Stomach smooth muscle (tissue), 2 donors: Measurements from ENCODE around the gene GMFB.
"Not testable (repeated sequence)": the region's sequence is repeated elsewhere in the genome, so short reads cannot be mapped to it uniquely, and the experiment has no call there.

Source experiments
- H3K27ac ChIP-seq: one replicate; pipeline ENCODE4 v1.7.0; 2013; ENCODE audit warnings: mild to moderate bottlenecking, low read length, inconsistent platforms
- H3K27me3 ChIP-seq, 2 donors: one replicate each; pipeline ENCODE4 v1.7.0; 2013; ENCODE audit warnings: low read length in 2 of 2; ENCODE audit not compliant: insufficient read depth in 2 of 2, control insufficient read depth in 1 of 2
- H3K36me3 ChIP-seq, 2 donors: one replicate each; pipeline ENCODE4 v1.7.0; 2013; ENCODE audit warnings: low read length in 2 of 2; ENCODE audit not compliant: control insufficient read depth in 2 of 2, insufficient read depth in 2 of 2
- H3K4me1 ChIP-seq: one replicate; pipeline ENCODE4 v1.7.0; 2013; ENCODE audit warnings: low read length; ENCODE audit not compliant: control insufficient read depth, insufficient read depth
- H3K4me3 ChIP-seq, 2 donors: one replicate each; pipeline ENCODE4 v1.7.0; 2013; ENCODE audit warnings: low read length in 2 of 2
- H3K9ac ChIP-seq, 2 donors: one replicate each; pipeline ENCODE4 v1.7.0; 2013; ENCODE audit warnings: low read length in 2 of 2, mild to moderate bottlenecking in 1 of 2
- H3K9me3 ChIP-seq, 2 donors: one replicate each; pipeline ENCODE4 v1.7.0; 2013; ENCODE audit warnings: low read length in 2 of 2; ENCODE audit not compliant: control insufficient read depth in 2 of 2
- donor health status: healthy.
- donor health status: Pancreatic carcinoma.

The GMFB gene

GRCh38 chr14:54462048-54462447 is 26.7 kb downstream of the GMFB start:
- Histone ChIP-seq H3K4me1 (no peaks in the 10 kb centered on the region), H3K27me3 (no peaks in the 10 kb centered on the region), H3K9me3 (no peaks in the 10 kb centered on the region), H3K9ac (no peak overlapping the region), H3K36me3 (no peaks in the 10 kb centered on the region), H3K27ac (no peak overlapping the region), H3K4me3 (no peak overlapping the region)

- H3K9me3 ChIP-seq = no peaks in the 10 kb centered on the region
- H3K9ac ChIP-seq = no peak overlapping the region
- no peaks in the 10 kb centered on the region for H3K27me3 ChIP-seq
- no peaks in the 10 kb centered on the region for H3K36me3 ChIP-seq
- H3K4me3 ChIP-seq = no peak overlapping the region
- H3K27ac ChIP-seq = no peak overlapping the region
- H3K4me1 ChIP-seq = no peaks in the 10 kb centered on the region
Measured at GRCh38 chr14:54459106-54459505, 29.7 kb downstream of the GMFB start.

GRCh38 chr14:54458536-54458935 is 30.2 kb downstream of the GMFB start:
- H3K9me3 ChIP-seq, H3K9ac ChIP-seq, H3K36me3 ChIP-seq, H3K4me3 ChIP-seq, H3K27me3 ChIP-seq, H3K27ac ChIP-seq, H3K4me1 ChIP-seq: not testable (repeated sequence)

DNA sequence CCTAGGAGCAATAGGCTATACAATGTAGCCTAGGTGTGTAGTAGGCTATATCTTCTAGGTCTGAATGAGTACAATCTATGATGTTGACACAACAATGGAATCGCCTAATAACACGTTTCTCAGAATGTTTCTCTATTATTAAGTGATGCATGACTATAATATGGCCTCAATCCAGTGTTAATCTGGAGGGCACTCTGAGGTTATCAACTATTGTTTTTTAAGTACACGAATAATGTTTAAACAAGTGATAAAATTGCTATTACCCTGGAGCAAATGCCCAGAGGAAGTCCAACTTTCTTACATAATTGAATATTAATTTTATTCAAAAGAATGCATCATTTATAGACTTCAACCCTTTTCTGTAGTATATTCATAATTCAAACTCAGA is 31.2 kb downstream of the GMFB start:
- Histone ChIP-seq H3K27me3 (no peaks in the 10 kb centered on the region), H3K27ac (no peak overlapping the region), H3K9ac (no peak overlapping the region), H3K9me3 (no peaks in the 10 kb centered on the region), H3K4me3 (no peak overlapping the region), H3K36me3 (no peaks in the 10 kb centered on the region), H3K4me1 (no peaks in the 10 kb centered on the region)

DNA sequence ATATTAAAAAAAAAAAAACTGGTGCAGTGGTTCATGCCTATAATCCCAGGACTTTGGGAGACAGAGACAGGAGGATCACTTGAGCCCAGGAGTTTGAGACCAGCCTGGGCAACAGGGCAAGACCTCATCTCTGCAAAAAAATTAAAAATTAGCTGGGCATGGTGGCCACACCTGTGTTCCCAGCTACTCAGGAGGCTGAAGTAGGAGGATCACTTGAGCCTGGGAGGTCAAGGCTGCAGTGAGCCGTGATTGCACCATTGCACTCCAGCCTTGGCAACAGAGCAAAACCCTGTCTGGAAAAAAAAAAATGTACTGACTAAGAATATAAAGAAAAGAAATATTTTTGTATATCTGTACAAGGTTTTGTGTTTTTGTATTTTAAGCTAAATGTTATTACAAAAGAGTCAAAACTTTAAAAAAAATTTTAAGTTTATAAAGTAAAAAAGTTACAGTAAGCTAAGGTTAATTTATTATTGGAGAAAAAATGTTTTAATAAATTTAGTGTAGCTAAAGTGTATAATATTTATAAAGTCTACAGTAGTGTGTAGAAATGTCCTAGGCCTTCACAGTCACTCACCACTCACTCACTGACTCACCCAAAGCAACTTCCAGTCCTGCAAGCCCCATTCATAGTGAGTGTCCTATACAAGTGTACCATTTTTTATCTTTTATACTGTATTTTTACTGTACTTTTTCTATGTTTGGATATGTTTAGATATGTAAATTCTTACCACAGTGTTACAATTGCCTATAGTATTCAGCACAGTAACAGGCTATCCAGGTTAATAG is 31.8 kb downstream of the GMFB start:
- not testable (repeated sequence) for H3K27ac ChIP-seq, H3K27me3 ChIP-seq, H3K4me1 ChIP-seq, H3K4me3 ChIP-seq, H3K9ac ChIP-seq, H3K36me3 ChIP-seq, H3K9me3 ChIP-seq

DNA sequence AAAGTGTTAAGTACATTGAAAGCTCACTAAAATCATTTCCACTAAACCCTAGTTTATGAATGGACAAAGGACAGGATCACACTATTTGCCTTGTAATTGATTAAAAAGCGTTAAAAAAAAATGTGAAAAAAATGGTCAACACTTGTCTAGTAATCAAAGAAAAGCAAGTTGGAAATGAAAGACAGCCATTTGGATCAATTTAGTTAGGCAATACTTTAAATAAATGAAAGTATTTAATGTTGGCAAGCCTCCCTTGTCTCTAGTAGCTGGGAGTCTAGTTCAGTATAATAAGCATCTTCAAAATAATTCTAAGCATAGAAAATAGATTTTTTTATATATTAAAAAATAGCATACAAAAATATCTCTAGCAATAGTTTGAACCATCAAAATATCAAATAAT is 33.4 kb downstream of the GMFB start:
- Histone ChIP-seq H3K27ac (no peak overlapping the region), H3K9ac (no peak overlapping the region), H3K9me3 (no peaks in the 10 kb centered on the region), H3K4me1 (no peaks in the 10 kb centered on the region), H3K27me3 (no peaks in the 10 kb centered on the region), H3K36me3 (no peaks in the 10 kb centered on the region), H3K4me3 (no peak overlapping the region)

GRCh38 chr14:54453990-54454389 is 34.8 kb downstream of the GMFB start:
- not testable (repeated sequence) for H3K27ac ChIP-seq, H3K9ac ChIP-seq, H3K27me3 ChIP-seq, H3K4me3 ChIP-seq, H3K36me3 ChIP-seq, H3K4me1 ChIP-seq, H3K9me3 ChIP-seq

GRCh38 chr14:54453252-54453651 is 35.5 kb downstream of the GMFB start:
- Histone ChIP-seq H3K36me3 (no peaks in the 10 kb centered on the region), H3K9ac (no peak overlapping the region), H3K27me3 (no peaks in the 10 kb centered on the region), H3K9me3 (no peaks in the 10 kb centered on the region), H3K4me1 (no peaks in the 10 kb centered on the region), H3K4me3 (no peak overlapping the region), H3K27ac (no peak overlapping the region)

GRCh38 chr14:54451961-54452360 is 36.8 kb downstream of the GMFB start:
- H3K4me1 ChIP-seq = no peaks in the 10 kb centered on the region
- H3K9me3 ChIP-seq = no peaks in the 10 kb centered on the region
- H3K36me3 ChIP-seq = no peaks in the 10 kb centered on the region
- no peak overlapping the region for H3K27ac ChIP-seq
- H3K27me3 ChIP-seq = no peaks in the 10 kb centered on the region
- no peak overlapping the region for H3K4me3 ChIP-seq
- H3K9ac ChIP-seq = no peak overlapping the region

DNA sequence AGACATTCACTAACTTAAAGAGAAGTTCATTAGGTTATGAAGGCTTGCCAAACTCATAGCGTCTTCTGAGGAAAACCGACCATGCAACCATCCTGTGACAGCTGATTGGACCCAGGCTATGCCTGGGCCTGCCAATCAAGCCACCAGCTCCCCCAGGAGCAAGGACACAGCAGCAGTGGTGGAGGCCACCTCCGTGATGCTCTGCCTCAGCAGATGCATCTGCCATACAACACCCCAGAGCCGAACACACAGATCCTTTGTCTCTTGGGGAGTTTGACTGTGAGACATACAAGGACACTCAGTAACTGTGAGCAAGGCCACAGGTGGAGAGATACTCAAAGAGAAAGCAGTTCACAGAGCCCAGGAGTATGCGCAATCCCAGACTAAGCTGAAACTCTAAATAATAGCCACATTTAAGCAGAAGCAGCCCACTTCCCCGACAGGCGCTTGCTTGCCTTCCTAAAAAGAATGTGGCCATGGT is 37.6 kb downstream of the GMFB start:
- H3K4me3 ChIP-seq = no peak overlapping the region
- H3K9me3 ChIP-seq = no peaks in the 10 kb centered on the region
- no peaks in the 10 kb centered on the region for H3K36me3 ChIP-seq
- no peak overlapping the region for H3K9ac ChIP-seq
- H3K27me3 ChIP-seq = no peaks in the 10 kb centered on the region
- peaks cover 3% of the 10 kb centered on the region for H3K4me1 ChIP-seq
- no peak overlapping the region for H3K27ac ChIP-seq

- Histone ChIP-seq H3K36me3 (no peaks in the 10 kb centered on the region), H3K9me3 (no peaks in the 10 kb centered on the region), H3K4me3 (no peak overlapping the region), H3K4me1 (peaks cover 4% of the 10 kb centered on the region), H3K27me3 (no peaks in the 10 kb centered on the region), H3K27ac (no peak overlapping the region), H3K9ac (no peak overlapping the region)
Measured at GRCh38 chr14:54450535-54450934, 38.2 kb downstream of the GMFB start.
